HCT116 (cell line): ENCODE measurements around the gene SERTAD4.

Experiments used
- ATF3 ChIP-seq: IDR thresholded peaks from 2 replicates; pipeline ENCODE4 v1.6.1; 2012
- CEBPB ChIP-seq: IDR thresholded peaks from 2 replicates; pipeline ENCODE4 v1.6.1; 2012; ENCODE audit warnings: low read depth
- CTCF ChIP-seq, 3 experiments: fragments of 200-600 bp in 1 of 3; sonication (generic) in 1 of 3; IDR thresholded peaks in 2 of 3; conservative IDR thresholded peaks in 1 of 3; 2 replicates each; pipeline ENCODE4 v1.5.1; 2012 to 2017; ENCODE audit warnings: low read depth in 2 of 3, low read length in 2 of 3, antibody characterized with exemption in 1 of 3, borderline replicate concordance in 1 of 3, control low read depth in 1 of 3, mild to moderate bottlenecking in 1 of 3, mixed read lengths in 1 of 3, mixed run types in 1 of 3, moderate library complexity in 1 of 3; ENCODE audit not compliant: insufficient read depth in 1 of 3
- ELF1 ChIP-seq: IDR thresholded peaks from 2 replicates; pipeline ENCODE4 v1.6.1; 2012; ENCODE audit warnings: low read depth, borderline replicate concordance
- JUND ChIP-seq: IDR thresholded peaks from 2 replicates; pipeline ENCODE4 v1.6.1; 2012
- POLR2A ChIP-seq: IDR thresholded peaks from 2 replicates; pipeline ENCODE4 v1.7.0; 2011; ENCODE audit warnings: borderline replicate concordance; ENCODE audit not compliant: insufficient read depth, insufficient read length; ENCODE audit errors: extremely low read depth
- POLR2AphosphoS5 ChIP-seq: IDR thresholded peaks from 2 replicates; pipeline ENCODE4 v1.6.1; 2011; ENCODE audit warnings: mild to moderate bottlenecking, low read depth, low read length, moderate library complexity
- REST ChIP-seq: IDR thresholded peaks from 2 replicates; pipeline ENCODE4 v1.6.1; 2012; ENCODE audit warnings: low read depth
- ZBTB33 ChIP-seq: IDR thresholded peaks from 2 replicates; pipeline ENCODE4 v1.6.1; 2011; ENCODE audit warnings: mild to moderate bottlenecking, low read length, moderate library complexity; ENCODE audit not compliant: insufficient replicate concordance; ENCODE audit errors: extremely low read depth
- TF ChIP-seq, protein P1 (sequence below): IDR thresholded peaks from 2 replicates; pipeline ENCODE4 v1.6.1; 2012

DNA sequence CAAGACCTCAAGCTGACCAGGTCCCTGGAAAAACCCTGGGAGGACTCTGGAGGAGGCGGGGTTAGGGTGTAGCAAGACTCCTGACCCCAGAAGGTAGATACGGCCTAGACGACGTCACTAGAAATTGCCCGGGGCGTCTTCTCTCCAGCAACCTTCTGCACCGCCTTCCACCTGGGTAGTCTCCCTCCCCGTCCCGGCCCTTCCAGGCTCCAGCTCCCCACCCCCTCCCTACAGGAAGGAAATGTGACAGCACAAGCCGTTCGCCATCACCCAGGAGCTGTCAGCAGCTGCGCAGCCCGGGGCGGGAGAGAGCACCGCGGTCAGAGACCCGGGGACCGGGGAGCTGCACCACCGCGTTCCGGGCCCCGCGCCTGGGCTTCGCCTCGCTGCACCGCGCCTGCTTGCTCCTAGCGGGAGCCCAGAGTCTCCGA, 20.0 kb downstream of the SERTAD4 start:
- TF ChIP-seq ATF3 (no peak), CTCF (IDR thresholded peaks at IDR 0.05 in 2 of 3, conservative IDR thresholded peaks at IDR 0.05 in 1 of 3; ENCODE audit: borderline replicate concordance in 1 of 3, insufficient read depth in 1 of 3, low read depth in 2 of 3, low read length in 2 of 3) (no peak), POLR2AphosphoS5 (no peak), POLR2A (no peak), ZBTB33 (no peak), JUND (no peak), REST (no peak), ELF1 (no peak), CEBPB (no peak)
- TF ChIP-seq, protein P1, sequence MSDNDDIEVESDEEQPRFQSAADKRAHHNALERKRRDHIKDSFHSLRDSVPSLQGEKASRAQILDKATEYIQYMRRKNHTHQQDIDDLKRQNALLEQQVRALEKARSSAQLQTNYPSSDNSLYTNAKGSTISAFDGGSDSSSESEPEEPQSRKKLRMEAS: no peak
